ENCODE data around the gene GSTM4. TPM values are rescaled to one million over a fixed set of nuclear protein-coding genes. Genes with fewer than 3 reads are reported as not detected.

The GSTM4 gene
- total RNA-seq, 1 experiment from 2014 or later, result 13.6 TPM

DNA sequence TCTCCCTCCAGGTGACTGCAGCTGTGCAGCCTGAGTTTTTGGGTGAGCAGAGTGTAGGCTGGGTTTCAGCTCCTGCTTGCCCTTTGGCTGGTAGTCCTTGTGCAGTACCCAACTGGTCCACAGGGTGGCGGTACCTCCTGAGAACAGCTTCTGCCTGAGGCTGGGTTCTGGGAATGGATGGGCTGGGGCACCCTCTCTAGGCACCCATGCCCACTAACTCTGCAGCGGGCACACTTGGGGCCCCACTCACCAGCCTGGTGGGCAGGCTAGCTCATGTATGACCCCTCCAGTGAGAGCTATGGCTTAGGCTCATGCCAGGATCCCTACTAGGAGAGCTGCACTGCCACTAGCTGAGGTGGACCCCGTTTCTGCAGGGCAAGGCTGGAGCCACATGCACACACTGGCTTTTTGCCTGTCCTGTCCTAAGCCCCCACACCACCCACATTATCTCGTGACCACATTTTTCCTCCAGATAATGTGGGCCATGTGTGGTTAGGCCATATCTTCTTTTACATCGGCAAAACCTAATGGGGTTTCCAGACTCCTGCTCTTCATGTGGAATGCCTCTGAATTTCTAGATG lies 15.5 kb upstream of the GSTM4 start:
- intact Hi-C loops (cut with micrococcal nuclease; ENCODE audit: unreplicated experiment), result loop anchor here (5.0 kb wide), 3 partner anchors 62 to 342 kb away; partner anchors contain the start of genes AHCYL1 and GNAI3
- H3K9me3 Mint-ChIP-seq (ENCODE audit: low read depth, unreplicated experiment), result no peaks in the 10 kb centered on the region
- H3K4me1 Mint-ChIP-seq (ENCODE audit: low read depth, unreplicated experiment), result peaks cover 24% of the 10 kb centered on the region
- TF ChIP-seq, protein P1, sequence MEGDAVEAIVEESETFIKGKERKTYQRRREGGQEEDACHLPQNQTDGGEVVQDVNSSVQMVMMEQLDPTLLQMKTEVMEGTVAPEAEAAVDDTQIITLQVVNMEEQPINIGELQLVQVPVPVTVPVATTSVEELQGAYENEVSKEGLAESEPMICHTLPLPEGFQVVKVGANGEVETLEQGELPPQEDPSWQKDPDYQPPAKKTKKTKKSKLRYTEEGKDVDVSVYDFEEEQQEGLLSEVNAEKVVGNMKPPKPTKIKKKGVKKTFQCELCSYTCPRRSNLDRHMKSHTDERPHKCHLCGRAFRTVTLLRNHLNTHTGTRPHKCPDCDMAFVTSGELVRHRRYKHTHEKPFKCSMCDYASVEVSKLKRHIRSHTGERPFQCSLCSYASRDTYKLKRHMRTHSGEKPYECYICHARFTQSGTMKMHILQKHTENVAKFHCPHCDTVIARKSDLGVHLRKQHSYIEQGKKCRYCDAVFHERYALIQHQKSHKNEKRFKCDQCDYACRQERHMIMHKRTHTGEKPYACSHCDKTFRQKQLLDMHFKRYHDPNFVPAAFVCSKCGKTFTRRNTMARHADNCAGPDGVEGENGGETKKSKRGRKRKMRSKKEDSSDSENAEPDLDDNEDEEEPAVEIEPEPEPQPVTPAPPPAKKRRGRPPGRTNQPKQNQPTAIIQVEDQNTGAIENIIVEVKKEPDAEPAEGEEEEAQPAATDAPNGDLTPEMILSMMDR (IDR thresholded peaks at IDR 0.05; ENCODE audit: unreplicated experiment), result peak; percentile 89
- BruUV-seq (replicated peaks), result no TSS peak
- no peak overlapping the region for H3K27ac Mint-ChIP-seq (ENCODE audit: unreplicated experiment)
- H3K27me3 Mint-ChIP-seq (ENCODE audit: unreplicated experiment), result no peaks in the 10 kb centered on the region
- peaks cover 15% of the 10 kb centered on the region for H3K36me3 Mint-ChIP-seq (ENCODE audit: insufficient read depth, unreplicated experiment)
- peak; percentile 86 for DNase-seq
- CTCF ChIA-PET, result interaction anchor here (0.6 to 3.3 kb wide), 19 partner anchors 9 to 344 kb away, joined by 3 to 26 read pairs (median 4); partner anchors contain the start of genes AHCYL1, AMPD2, GNAI3 and GNAT2
- no peak overlapping the region for H3K4me3 Mint-ChIP-seq (ENCODE audit: low read depth, unreplicated experiment)

DNA sequence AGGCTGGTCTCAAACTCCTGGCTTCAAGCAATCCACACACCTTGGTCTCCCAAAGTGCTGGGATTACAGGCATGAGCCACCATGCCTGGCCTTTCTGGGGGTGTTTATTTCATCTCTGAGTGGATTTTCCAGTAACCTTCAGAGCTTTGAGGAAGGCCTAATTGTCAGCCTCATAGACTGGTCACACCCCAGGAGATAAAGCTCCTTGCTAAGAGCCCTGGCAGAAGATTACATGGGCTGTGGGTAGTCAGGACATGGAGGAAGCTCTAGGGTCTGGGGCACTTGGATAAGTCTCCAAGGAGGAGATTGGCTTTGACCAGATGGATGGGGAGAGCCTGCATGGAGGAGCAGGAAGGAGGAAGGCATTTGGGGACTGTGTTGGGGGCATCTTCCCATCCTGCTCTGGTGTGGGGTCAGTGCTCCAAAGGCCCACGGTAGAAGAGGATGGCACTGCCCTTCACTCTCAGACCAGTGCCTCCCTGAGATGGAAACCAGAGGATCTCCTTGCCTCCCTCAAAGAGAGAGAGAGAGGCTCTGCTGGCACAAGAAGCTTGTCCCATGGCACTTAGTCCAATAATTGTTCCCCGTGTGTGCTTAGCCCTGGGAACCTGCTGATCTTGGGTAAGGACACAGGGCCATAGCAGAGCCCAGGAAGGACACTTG lies 14.7 kb upstream of the GSTM4 start:
- Mint-ChIP-seq H3K36me3 (ENCODE audit: insufficient read depth, unreplicated experiment) (peaks cover 15% of the 10 kb centered on the region), H3K27ac (ENCODE audit: unreplicated experiment) (no peak overlapping the region), H3K4me3 (ENCODE audit: low read depth, unreplicated experiment) (no peak overlapping the region), H3K4me1 (ENCODE audit: low read depth, unreplicated experiment) (peaks cover 23% of the 10 kb centered on the region), H3K9me3 (ENCODE audit: low read depth, unreplicated experiment) (no peaks in the 10 kb centered on the region), H3K27me3 (ENCODE audit: unreplicated experiment) (no peaks in the 10 kb centered on the region)
- TF ChIP-seq, protein P1 (IDR thresholded peaks at IDR 0.05; ENCODE audit: unreplicated experiment), result no peak
- DNase-seq, result no peak
- BruUV-seq (replicated peaks), result no TSS peak
- intact Hi-C loops (cut with micrococcal nuclease; ENCODE audit: unreplicated experiment), result loop anchor here (5.0 kb wide), 3 partner anchors 61 to 341 kb away; partner anchors contain the start of genes AHCYL1 and GNAI3
- CTCF ChIA-PET, result interaction anchor here (1.2 to 3.3 kb wide), 10 partner anchors 11 to 344 kb away, joined by 3 to 26 read pairs (median 8); partner anchors contain the start of genes AHCYL1 and GNAI3

DNA sequence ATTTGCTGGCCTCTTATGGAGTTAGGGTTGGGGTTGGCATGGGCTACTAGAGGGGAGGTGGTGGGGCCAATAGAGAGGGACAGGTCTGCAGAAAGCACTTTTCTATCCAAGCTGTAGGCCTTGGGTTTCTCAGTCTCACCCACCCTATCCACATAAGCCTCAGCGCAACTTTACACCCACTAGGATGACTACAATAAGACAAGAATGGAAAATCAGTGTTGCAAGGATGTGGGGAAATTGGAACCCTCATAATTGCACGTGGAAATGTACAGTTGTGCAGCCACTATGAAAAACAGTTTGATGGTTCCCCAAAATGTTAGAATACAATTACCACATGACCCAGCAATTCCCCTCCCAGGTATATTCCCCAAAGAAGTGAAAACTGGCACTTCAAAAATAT lies 14.0 kb upstream of the GSTM4 start:
- peaks cover 16% of the 10 kb centered on the region for H3K4me1 Mint-ChIP-seq (ENCODE audit: low read depth, unreplicated experiment)
- TF ChIP-seq, protein P1 (IDR thresholded peaks at IDR 0.05; ENCODE audit: unreplicated experiment), result no peak
- no peak overlapping the region for H3K27ac Mint-ChIP-seq (ENCODE audit: unreplicated experiment)
- no peak overlapping the region for H3K4me3 Mint-ChIP-seq (ENCODE audit: low read depth, unreplicated experiment)
- H3K36me3 Mint-ChIP-seq (ENCODE audit: insufficient read depth, unreplicated experiment), result peaks cover 15% of the 10 kb centered on the region
- no peaks in the 10 kb centered on the region for H3K9me3 Mint-ChIP-seq (ENCODE audit: low read depth, unreplicated experiment)
- H3K27me3 Mint-ChIP-seq (ENCODE audit: unreplicated experiment), result no peaks in the 10 kb centered on the region
- DNase-seq, result no peak
- no TSS peak for BruUV-seq (replicated peaks)
- CTCF ChIA-PET, result interaction anchor here (3.3 kb wide), 1 partner anchor 95 kb away, joined by 26 read pairs; no protein-coding TSS in a partner anchor
- intact Hi-C loops (cut with micrococcal nuclease; ENCODE audit: unreplicated experiment), result loop anchor here (5.0 kb wide), 3 partner anchors 60 to 340 kb away; partner anchors contain the start of genes AHCYL1 and GNAI3

- no peaks in the 10 kb centered on the region for H3K9me3 Mint-ChIP-seq (ENCODE audit: low read depth, unreplicated experiment)
- DNase-seq, result no peak
- no TSS peak for BruUV-seq (replicated peaks)
- CTCF ChIA-PET, result no interaction called here
- H3K27me3 Mint-ChIP-seq (ENCODE audit: unreplicated experiment), result no peaks in the 10 kb centered on the region
- no peak overlapping the region for H3K4me3 Mint-ChIP-seq (ENCODE audit: low read depth, unreplicated experiment)
- H3K4me1 Mint-ChIP-seq (ENCODE audit: low read depth, unreplicated experiment), result peaks cover 16% of the 10 kb centered on the region
- H3K36me3 Mint-ChIP-seq (ENCODE audit: insufficient read depth, unreplicated experiment), result peaks cover 15% of the 10 kb centered on the region
- H3K27ac Mint-ChIP-seq (ENCODE audit: unreplicated experiment), result no peak overlapping the region
- intact Hi-C loops (cut with micrococcal nuclease; ENCODE audit: unreplicated experiment), result loop anchor here (1.0 to 5.0 kb wide), 4 partner anchors 60 to 340 kb away; partner anchors contain the start of genes AHCYL1 and GNAI3
- TF ChIP-seq, protein P1 (IDR thresholded peaks at IDR 0.05; ENCODE audit: unreplicated experiment), result no peak
These were observed 13.3 kb upstream of the GSTM4 start for GRCh38 chr1:109642626-109643025.

All from Calu3 (cell line).